HL-60 (cell line): ENCODE measurements around the gene TP53TG5.

Experiments used
- DNase-seq, 2 experiments: peaks; one replicate each; pipeline ENCODE4 v3.0.0-alpha.2; 2010 to 2020; ENCODE audit warnings: low read depth in 1 of 2, low spot score in 1 of 2
- H3K27ac ChIP-seq: fragments of 250-450 bp; sonication (Bioruptor Pico); replicated peaks from 2 replicates; pipeline ENCODE4 v1.5.1; 2020; ENCODE audit warnings: mild to moderate bottlenecking, moderate library complexity
- H3K27me3 ChIP-seq: fragments of 250-450 bp; sonication (Bioruptor Pico); 2 replicates; pipeline ENCODE4 v1.5.1; 2021; ENCODE audit warnings: mild to moderate bottlenecking, moderate library complexity; ENCODE audit not compliant: insufficient read depth, poor library complexity, severe bottlenecking
- H3K4me3 ChIP-seq: replicated peaks from 2 replicates; pipeline ENCODE4 v1.5.1; 2011; ENCODE audit warnings: mild to moderate bottlenecking, control low read depth, low read length; ENCODE audit not compliant: insufficient read depth
- GABPA ChIP-seq: IDR thresholded peaks from 2 replicates; pipeline ENCODE4 v1.6.1; 2012; ENCODE audit warnings: low read depth
- POLR2AphosphoS5 ChIP-seq: IDR thresholded peaks from 2 replicates; pipeline ENCODE4 v1.6.1; 2012; ENCODE audit warnings: low read depth
- SPI1 ChIP-seq: IDR thresholded peaks from 2 replicates; pipeline ENCODE4 v1.6.1; 2012; ENCODE audit warnings: low read depth, mild to moderate bottlenecking, borderline replicate concordance
- TF ChIP-seq, protein P1 (sequence below): IDR thresholded peaks from 2 replicates; pipeline ENCODE4 v1.6.1; 2012; ENCODE audit warnings: low read depth; ENCODE audit not compliant: insufficient replicate concordance
- TF ChIP-seq, protein P2 (sequence below): IDR thresholded peaks from one replicate; pipeline ENCODE4 v1.5.1; 2011; ENCODE audit warnings: low read length, control low read depth, inconsistent platforms; ENCODE audit not compliant: insufficient read depth

Gene TP53TG5

GRCh38 chr20:45416917-45417316 lies 38.8 kb upstream of the TP53TG5 start:
- peak overlapping the region; percentile 95 for H3K4me3 ChIP-seq
- H3K27me3 ChIP-seq, result no peaks in the 10 kb centered on the region
- TF ChIP-seq SPI1, result peak; percentile 62; the same call in 1 of the 2 replicates
- TF ChIP-seq, protein P1, sequence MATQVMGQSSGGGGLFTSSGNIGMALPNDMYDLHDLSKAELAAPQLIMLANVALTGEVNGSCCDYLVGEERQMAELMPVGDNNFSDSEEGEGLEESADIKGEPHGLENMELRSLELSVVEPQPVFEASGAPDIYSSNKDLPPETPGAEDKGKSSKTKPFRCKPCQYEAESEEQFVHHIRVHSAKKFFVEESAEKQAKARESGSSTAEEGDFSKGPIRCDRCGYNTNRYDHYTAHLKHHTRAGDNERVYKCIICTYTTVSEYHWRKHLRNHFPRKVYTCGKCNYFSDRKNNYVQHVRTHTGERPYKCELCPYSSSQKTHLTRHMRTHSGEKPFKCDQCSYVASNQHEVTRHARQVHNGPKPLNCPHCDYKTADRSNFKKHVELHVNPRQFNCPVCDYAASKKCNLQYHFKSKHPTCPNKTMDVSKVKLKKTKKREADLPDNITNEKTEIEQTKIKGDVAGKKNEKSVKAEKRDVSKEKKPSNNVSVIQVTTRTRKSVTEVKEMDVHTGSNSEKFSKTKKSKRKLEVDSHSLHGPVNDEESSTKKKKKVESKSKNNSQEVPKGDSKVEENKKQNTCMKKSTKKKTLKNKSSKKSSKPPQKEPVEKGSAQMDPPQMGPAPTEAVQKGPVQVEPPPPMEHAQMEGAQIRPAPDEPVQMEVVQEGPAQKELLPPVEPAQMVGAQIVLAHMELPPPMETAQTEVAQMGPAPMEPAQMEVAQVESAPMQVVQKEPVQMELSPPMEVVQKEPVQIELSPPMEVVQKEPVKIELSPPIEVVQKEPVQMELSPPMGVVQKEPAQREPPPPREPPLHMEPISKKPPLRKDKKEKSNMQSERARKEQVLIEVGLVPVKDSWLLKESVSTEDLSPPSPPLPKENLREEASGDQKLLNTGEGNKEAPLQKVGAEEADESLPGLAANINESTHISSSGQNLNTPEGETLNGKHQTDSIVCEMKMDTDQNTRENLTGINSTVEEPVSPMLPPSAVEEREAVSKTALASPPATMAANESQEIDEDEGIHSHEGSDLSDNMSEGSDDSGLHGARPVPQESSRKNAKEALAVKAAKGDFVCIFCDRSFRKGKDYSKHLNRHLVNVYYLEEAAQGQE, result no peak
- TF ChIP-seq, protein P2, sequence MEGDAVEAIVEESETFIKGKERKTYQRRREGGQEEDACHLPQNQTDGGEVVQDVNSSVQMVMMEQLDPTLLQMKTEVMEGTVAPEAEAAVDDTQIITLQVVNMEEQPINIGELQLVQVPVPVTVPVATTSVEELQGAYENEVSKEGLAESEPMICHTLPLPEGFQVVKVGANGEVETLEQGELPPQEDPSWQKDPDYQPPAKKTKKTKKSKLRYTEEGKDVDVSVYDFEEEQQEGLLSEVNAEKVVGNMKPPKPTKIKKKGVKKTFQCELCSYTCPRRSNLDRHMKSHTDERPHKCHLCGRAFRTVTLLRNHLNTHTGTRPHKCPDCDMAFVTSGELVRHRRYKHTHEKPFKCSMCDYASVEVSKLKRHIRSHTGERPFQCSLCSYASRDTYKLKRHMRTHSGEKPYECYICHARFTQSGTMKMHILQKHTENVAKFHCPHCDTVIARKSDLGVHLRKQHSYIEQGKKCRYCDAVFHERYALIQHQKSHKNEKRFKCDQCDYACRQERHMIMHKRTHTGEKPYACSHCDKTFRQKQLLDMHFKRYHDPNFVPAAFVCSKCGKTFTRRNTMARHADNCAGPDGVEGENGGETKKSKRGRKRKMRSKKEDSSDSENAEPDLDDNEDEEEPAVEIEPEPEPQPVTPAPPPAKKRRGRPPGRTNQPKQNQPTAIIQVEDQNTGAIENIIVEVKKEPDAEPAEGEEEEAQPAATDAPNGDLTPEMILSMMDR, result no peak
- H3K27ac ChIP-seq, result peak overlapping the region; percentile 88
- DNase-seq, result peak in 1 of 2 experiments; percentile 69

DNA sequence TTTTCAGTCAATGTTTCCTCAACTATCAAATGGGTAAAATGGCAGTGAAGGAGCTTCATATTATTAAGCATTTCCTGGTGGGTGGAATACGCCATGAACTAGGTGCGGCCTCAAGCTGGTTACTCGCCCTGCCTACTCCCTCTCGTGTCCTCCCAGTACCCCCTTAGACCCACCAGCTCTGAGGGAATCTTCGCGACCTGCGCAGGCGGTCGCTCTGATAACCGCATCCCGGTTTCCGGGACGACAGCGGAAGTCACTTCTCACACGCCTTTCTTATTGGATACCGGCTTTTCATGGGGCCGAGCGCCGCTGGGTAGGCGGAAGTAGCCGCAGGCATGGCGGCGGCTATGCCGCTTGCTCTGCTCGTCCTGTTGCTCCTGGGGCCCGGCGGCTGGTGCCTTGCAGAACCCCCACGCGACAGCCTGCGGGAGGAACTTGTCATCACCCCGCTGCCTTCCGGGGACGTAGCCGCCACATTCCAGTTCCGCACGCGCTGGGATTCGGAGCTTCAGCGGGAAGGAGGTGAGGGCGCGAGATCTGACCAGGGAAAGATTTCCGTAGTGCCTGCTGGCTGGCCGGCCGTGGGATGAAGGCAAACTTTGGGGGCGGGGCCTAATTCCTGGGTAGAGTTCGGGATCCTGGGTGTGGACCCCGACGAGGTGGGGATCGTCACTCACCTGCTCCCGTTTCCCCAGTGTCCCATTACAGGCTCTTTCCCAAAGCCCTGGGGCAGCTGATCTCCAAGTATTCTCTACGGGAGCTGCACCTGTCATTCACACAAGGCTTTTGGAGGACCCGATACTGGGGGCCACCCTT lies 37.9 kb upstream of the TP53TG5 start, which contains the start of gene PIGT:
PIGT (plus strand) TSS at position 320 of the 816 bp plus-strand sequence; CDS start at position 336, 16 bp downstream.
- Histone ChIP-seq H3K27ac (peak within 1 kb of the TSS; percentile 88), H3K27me3 (no peaks in the 10 kb centered on the region), H3K4me3 (peak within 1 kb of the TSS; percentile 95)
- TF ChIP-seq, protein P1, result peak; percentile 33
- TF ChIP-seq POLR2AphosphoS5, result peak; percentile 95
- peak; percentile 84 for TF ChIP-seq GABPA
- TF ChIP-seq SPI1, result peak; percentile 66; the same call in 1 of the 2 replicates
- TF ChIP-seq, protein P2, result no peak
- DNase-seq, result peak; percentile 65 to 91

DNA sequence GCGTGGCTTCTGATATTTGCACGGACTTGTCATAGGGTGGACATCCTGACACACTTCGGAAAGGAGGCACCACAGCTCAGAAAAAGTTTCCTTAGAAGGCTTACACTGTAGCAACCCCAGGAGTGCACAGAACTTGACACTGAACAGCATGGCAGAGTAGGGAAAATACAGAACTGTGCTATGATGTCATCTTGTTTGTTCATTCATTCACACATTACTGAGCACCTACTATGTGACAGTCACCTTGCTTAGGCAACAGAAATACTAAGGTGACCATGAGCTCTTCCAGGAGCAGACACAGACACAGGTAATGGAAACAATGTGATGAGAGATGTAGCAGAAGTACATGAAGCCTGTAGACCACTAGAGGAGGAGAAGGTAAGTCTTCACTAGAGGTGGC lies 35.4 kb upstream of the TP53TG5 start:
- Histone ChIP-seq H3K27ac (no peak overlapping the region), H3K4me3 (no peak overlapping the region), H3K27me3 (no peaks in the 10 kb centered on the region)
- no peak for DNase-seq
- TF ChIP-seq, protein P2, result no peak

DNA sequence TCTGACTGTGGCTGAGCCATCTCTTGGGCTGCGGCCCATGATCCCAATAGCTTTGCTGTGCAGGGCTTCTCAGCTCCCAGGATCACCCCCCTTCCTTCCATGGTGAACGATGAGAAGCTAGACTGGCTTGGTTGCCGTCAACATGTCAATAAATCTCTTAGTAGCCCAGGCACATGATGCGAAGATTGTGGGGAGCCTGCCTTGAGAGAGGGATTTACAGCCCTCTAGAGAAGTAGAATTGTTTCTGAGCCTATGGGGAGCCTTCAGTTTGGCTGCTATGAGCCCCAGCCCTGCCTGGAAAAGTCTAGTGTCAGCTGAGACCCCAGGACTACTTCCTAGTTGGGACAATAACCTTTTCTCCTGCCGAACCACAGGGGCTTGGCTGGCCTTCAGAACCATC lies 34.5 kb upstream of the TP53TG5 start:
- H3K27ac ChIP-seq, result no peak overlapping the region
- no peak overlapping the region for H3K4me3 ChIP-seq
- DNase-seq, result no peak
- no peak for TF ChIP-seq SPI1
- TF ChIP-seq, protein P2, result no peak
- TF ChIP-seq, protein P1, result no peak
- TF ChIP-seq POLR2AphosphoS5, result no peak
- no peak for TF ChIP-seq GABPA
- no peaks in the 10 kb centered on the region for H3K27me3 ChIP-seq
